GM19351 (cell line): Measurements from ENCODE around the gene TMCC3.

Experiments
- ATAC-seq: cut with Tn5 transposase; IDR thresholded peaks from one replicate; pipeline ENCODE4 v1.9.1; 2021; ENCODE audit warnings: mild to moderate bottlenecking, moderate library complexity; ENCODE audit not compliant: unreplicated experiment

The TMCC3 gene

GRCh38 chr12:94536040-94536965 lies 114.1 kb downstream of the TMCC3 start:
- ATAC-seq, result no peak

GRCh38 chr12:94535510-94535921 lies 114.8 kb downstream of the TMCC3 start:
- ATAC-seq, result no peak

- ATAC-seq, result no peak
Observed at GRCh38 chr12:94534774-94535509, 115.4 kb downstream of the TMCC3 start.

GRCh38 chr12:94534278-94534677 lies 116.1 kb downstream of the TMCC3 start:
- ATAC-seq, result no peak

GRCh38 chr12:94532490-94533422 lies 117.6 kb downstream of the TMCC3 start:
- ATAC-seq, result peak; percentile 84

GRCh38 chr12:94531196-94531720 lies 119.1 kb downstream of the TMCC3 start:
- no peak for ATAC-seq

GRCh38 chr12:94525951-94526350 lies 124.4 kb downstream of the TMCC3 start:
- peak; percentile 80 for ATAC-seq
